Measurements from ENCODE around the gene TPCN2. TPM values are rescaled to one million over a fixed set of nuclear protein-coding genes. Genes with fewer than 3 reads are reported as not detected.

The TPCN2 gene
- total RNA-seq, 1 donor from 2014 or later: 6.6 TPM

DNA sequence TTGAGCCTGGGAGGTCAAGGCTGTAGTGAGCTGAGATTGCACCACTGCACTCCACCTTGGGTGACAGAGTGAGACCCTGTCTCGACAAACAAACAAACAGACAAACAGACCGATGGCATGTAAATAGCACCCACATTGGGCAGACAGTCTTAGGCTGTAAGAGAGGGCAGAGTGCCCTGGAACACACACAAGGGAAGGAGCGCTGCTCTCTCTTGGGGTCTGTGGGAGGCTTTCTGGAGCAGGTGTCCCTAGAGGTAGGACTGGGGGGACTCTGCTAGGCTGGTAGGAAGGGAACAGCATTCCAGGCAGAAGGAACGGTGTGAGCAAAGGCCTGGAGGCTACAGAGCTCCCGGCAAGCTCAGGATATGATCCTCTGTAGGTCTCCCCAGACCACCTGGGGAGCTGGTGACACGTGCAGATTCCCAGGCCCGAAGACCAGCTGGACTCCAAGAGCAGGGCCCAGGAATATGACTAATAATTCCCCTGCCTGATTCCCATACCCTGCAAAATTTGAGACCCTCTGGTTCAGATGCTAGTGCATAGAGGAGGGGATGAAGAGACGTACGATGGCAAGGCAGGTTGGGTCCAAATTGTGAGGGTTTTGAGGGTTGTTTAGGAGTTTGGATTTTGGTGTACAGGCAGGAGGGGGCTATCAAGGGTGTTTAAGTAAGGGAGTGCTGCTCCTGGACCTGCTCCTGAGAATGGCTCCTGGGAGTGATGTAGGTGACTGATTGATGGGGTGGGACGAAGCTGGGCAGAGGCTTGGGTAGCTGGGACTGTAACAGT lies 118.6 kb downstream of the TPCN2 start:
- ATAC-seq: no peak

DNA sequence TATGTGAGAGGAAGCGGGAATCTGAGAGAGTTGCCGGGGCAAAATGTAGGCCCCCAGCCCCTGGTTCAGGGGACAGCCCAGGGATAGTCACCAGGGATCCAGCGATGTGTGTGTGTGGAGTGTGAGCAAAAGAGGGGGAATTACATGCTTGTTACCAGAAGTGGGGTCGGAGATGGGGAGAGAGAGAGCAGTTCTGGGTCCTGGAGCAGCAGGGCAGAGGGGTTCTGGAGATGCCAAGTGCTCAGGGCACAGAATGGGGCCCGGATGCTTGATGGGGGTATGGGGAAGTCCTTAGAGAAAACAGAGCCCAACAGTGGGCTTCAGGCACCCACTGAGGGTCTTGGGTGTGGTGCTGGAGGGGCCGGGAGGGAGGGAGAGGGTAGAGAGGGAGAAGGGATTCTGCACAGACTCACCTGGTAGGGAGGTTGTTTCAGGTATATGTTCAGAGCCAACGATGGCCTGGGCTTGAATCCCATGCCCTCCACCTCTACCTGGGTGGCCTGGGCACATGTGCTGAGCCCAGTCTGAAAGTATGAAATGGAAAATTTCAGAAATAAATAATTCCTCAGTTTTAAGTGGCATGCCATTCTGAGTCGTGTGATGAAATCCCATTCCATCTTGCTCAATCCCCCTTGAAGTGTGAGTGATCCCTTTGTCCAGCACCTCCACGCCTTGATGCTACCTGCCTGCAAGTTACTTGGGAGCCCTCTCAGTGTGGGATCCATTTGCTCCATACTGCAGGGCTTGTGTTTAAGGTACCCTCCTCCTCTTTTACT lies 119.4 kb downstream of the TPCN2 start:
- no peak for ATAC-seq

DNA sequence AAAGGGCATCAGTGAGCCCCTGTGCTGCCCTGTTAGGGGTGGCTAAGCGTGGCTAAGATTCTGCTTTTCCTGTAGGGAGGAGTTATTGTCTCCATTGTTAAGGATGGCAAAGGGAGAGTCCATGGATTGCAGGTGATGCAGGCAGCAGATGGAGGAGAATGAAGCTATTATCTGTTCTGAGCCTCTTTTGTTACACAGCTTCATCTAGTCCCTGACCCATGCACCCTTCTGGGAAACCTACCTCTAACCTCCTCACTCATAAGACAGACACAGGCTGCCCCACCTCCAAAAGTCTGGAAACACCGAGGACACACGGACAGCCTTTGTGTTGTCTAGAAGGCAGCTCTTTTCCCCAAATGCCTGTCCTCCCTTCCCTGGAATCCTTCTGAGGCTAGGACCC lies 120.7 kb downstream of the TPCN2 start:
- ATAC-seq: no peak

DNA sequence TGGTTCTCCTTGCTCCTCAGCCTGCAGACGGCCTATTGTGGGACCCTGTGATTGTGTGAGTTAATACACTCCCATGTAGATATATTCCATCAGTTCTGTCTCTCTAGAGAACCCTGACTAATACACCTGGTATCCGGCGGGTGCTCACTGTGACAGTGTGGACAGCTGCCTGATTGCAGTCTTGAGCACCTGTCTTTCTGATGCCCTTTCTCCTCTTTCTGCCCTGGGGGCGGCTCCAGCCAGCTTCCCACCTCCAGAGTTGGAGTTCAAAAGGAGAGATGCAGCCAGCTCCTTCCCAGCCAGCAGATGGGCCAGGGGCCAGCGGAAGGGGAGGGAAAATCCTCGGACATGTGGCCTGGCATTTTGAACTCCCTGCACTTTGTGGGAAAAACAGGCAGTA lies 122.0 kb downstream of the TPCN2 start:
- no peak for ATAC-seq

DNA sequence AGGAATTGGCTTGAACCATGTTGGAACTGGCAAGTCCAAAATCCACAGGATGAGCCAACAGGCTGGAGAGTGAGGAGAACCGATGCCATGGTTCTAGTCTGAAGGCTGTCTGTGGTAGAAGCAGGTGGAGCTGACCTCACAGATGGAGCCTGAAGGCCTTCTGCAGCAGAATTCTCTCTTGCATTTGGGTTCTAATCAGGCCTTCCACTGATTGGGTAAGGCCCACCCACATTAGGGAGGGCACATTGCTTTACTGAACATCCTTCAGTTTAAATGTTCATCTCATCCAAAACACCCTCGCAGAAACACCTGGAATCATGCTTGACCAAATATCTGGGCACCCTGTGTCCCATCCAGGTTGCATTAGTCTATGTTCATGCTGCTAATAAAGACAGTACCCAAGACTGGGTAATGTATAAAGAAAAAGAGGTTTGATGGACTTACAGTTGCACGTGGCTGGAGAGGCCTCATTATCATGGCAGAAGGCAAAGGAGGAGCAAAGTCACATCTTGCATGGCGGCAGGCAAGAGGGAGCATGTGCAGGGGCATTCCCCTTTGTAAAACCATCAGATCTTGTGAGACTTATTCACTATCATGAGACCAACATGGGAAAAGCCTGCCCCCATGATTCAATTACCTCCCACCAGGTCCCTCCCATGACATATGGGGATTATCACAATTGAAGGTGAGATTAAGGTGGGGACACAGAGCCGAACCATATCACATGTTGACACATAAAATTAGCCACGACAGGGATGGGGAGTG lies 122.9 kb downstream of the TPCN2 start:
- no peak for ATAC-seq

DNA sequence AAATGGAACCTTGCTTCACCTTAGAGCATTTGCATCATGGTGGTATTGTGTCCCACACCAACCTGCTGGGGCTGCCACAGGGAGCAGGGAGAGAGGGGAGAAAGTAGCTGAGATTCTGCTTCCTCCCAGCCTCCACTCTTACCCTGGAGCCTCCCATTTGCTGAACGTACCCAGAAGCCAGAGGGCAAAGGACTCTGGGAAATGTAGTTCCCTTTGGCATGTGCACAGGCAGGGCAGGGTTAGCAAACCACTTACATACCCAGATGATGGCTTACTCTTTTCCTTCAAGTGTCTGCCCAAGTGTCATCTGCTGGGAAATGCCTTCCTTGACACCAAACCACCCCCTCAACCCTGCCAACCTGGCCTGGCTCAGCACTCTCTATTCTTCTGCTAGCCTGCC lies 123.9 kb downstream of the TPCN2 start:
- ATAC-seq: no peak

DNA sequence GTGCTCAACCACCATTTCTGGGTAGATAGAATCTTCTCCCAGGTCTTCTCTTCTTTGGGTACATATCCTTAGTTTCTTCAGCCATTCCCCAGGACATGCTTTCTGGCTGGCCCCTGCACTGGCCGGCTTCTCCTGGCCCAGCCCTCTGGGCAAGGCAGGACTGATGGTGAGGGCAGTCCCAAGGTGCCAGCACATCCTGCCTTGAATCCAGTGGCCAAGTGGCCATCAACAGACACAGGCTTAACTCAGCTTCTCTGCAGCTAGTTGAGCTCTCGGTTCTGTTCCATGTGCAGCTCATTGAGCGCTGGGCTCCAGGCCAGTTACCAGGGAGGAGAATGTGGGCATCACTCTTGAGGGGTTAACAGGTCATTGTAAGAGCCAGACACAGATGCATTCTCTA lies 124.6 kb downstream of the TPCN2 start:
- no peak for ATAC-seq

DNA sequence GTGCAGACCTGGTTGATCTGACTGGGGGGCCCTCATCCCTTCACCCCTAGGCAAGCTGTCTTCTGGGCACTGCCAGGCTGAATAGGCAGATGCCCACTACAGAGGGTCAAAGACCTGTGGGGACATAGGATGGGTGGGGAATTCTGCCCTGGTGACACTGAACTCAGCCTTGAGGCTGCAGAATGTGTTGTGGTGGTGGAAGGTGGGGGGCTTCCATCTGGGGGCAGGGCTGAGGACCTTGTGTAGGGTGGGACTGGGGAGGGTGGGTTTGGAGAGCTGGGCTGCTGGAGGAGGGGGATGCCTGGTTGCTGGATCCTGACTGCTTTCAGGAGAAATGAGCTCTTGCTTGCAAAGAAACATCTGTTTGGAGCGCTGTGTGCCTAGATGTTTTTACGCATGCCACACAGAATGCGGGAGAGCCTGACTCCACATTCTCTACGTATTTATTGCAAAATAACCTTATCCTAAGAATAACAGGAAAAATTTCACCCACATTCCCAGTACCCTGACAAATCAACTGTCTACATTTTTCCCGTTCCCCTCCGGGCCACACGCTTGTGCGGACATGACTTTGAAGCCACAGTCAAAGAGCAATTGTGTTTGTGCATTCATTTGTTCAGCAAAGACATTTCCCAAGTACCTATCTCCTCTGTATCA lies 125.3 kb downstream of the TPCN2 start:
- peak; percentile 35 for ATAC-seq

DNA sequence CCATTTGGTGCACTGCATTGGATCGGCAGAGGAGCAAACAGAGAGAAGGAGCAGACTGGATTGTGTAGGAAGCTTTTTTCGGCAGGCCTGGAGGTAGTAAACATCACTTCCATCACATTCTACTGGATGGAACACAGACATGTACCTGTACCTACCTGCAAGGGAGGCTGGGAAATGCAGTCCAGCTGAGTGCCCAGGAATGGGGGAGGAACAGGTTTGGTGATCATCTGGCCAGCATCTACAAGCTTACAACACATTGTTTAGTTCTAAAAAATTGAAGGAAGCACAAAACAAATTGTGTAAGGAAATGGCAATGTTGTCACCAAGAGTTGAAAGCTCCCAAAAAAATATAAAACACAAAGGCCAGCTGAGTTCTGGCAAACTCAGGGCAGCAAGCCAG lies 126.1 kb downstream of the TPCN2 start:
- peak; percentile 22 for ATAC-seq

DNA sequence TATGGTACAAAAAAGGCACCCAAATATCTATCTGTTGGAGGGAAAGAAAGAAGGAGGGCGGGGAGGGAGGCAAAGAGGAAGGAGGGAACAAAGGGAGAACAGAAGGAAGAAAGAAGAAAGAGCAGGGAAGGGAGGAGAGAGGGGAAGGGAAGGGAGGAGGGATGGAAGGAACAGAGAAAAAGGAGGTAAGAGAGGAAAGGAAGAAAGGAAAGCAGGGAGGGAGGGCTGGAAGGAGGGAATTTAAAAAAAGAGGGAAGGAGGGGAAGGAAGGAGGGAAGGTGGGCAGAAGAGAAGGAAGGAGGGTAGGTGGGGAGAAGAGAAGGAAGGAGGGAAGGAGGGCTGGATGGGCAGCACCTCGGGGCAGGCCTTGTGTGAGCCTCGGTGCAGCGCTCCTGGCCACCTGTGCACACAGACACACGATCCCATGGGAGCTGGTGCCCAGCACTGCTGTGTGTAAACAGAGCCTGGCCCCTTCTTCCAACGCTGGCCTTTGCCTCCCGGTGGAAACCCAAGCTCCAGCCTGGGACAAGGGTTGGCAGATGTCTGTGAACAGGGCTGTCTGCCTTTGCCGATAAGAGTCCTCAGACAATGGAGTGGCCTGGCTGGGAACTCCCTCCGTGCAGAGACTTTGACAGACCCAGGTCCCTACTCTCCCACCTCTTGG lies 130.2 kb downstream of the TPCN2 start:
- no peak for ATAC-seq

DNA sequence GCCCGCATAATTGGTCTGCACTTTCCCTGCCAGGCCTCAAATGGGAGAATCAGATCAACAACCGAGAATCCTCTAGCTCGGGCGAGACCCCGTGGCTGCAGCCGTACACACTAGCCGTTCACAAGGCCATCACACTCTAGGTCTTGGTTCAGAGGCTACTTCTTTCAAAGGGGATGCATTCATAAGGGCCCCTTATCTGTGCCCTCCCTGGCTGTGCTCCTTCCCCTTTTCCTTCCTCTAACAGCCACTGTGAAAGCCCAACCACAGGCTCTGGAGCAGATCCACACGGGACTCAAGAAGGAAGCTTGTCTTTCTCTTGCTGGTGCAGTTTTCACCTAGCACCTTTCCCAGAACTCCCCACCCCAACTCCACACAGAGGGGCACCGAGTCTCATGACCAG lies 131.5 kb downstream of the TPCN2 start:
- ATAC-seq: no peak

DNA sequence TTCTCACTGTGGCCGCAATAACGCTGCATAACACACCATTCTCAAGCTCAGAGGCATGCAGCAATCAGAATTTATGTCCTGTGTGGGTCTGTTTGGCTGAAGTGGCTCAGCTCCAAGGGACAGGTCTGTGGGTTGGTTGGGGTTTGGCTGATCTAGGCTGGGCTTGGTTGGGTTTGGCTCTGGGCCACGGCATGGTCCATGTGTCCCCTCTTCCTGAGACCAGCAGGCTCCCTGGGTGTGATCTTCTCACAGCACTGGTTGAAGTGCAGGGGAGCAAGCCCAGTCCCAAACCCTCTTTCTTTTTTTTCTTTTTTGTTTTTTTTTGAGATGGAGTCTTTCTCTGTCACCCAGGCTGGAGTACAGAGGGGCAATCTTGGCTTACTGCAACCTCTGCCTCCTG lies 132.0 kb downstream of the TPCN2 start:
- no peak for ATAC-seq

DNA sequence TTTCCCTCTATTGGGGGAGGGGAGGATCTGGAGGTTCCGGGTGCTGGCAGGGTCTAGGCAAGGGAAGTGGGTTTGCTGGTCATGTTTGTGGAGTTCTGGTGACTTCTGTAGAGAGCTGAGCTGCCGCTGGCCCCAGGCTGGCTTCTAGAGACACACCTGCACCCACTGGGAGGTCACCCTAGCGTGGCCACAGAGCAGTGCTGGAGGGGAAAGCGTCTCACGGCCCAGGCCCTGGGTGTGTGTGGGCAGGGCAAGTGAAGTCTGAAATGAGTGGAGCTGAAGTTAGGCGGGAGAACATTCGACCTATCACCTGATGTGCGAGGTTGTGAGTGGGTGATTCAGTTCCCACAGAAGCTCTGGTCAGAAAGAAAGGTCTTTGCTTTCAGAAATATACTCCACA lies 134.9 kb downstream of the TPCN2 start:
- no peak for ATAC-seq

Other genes starting within 250 kb of the TPCN2 start
- 23.9 TPM for gene CPT1A, start 207.0 kb upstream of the TPCN2 start, total RNA-seq
- gene MRPL21, start 145.1 kb upstream of the TPCN2 start, total RNA-seq: 62.7 TPM
- gene IGHMBP2, start 145.0 kb upstream of the TPCN2 start, total RNA-seq: 12.6 TPM
- not detected for gene MRGPRD, start 67.9 kb upstream of the TPCN2 start, total RNA-seq
- gene MRGPRF, start 35.7 kb upstream of the TPCN2 start, total RNA-seq: 1.7 TPM
- 0.16 TPM for gene SMIM38, start 107.0 kb downstream of the TPCN2 start, total RNA-seq
- 4.7 TPM for gene MYEOV, start 245.2 kb downstream of the TPCN2 start, total RNA-seq